GM12878 (cell line): Measurements from ENCODE around the gene ZDHHC14. TPM values are rescaled to one million over a fixed set of nuclear protein-coding genes. Genes with fewer than 3 reads are reported as not detected.

Experiments used
- BCL3 ChIP-seq: IDR thresholded peaks from 2 replicates; pipeline ENCODE4 v1.6.1; 2011; ENCODE audit warnings: borderline replicate concordance, low read depth, mild to moderate bottlenecking, moderate library complexity, low read length; ENCODE audit not compliant: insufficient read depth, poor library complexity, severe bottlenecking
- BCLAF1 ChIP-seq: fragments of 450-650 bp; IDR thresholded peaks from 2 replicates; pipeline ENCODE4 v1.6.1; 2017; ENCODE audit warnings: antibody characterized with exemption, mild to moderate bottlenecking, moderate library complexity
- CHD2 ChIP-seq: IDR thresholded peaks from 2 replicates; pipeline ENCODE4 v1.6.1; 2011; ENCODE audit warnings: low read depth, low read length, improper control_type of control experiment, borderline replicate concordance
- DPF2 ChIP-seq: fragments of 450-650 bp; IDR thresholded peaks from 2 replicates; pipeline ENCODE4 v1.6.1; 2017; ENCODE audit warnings: mild to moderate bottlenecking
- IKZF1 ChIP-seq: fragments of 450-650 bp; conservative IDR thresholded peaks from 2 replicates; pipeline ENCODE4 v1.6.1; 2017; ENCODE audit warnings: antibody characterized with exemption, mild to moderate bottlenecking
- IRF5 ChIP-seq: fragments of 450-650 bp; IDR thresholded peaks from 2 replicates; pipeline ENCODE4 v1.6.1; 2017; ENCODE audit warnings: borderline replicate concordance
- MAX ChIP-seq: IDR thresholded peaks from 2 replicates; pipeline ENCODE4 v1.6.1; 2012; ENCODE audit warnings: low read depth, low read length, improper control_type of control experiment
- MEF2A ChIP-seq: IDR thresholded peaks from 2 replicates; pipeline ENCODE4 v1.6.1; 2011; ENCODE audit warnings: low read depth, mild to moderate bottlenecking, low read length, moderate library complexity; ENCODE audit not compliant: insufficient read depth
- MXI1 ChIP-seq: fragments of 150-350 bp; IDR thresholded peaks from 2 replicates; pipeline ENCODE4 v1.6.1; 2011; ENCODE audit warnings: low read depth, mild to moderate bottlenecking, inconsistent platforms, low read length, improper control_type of control experiment
- NFIC ChIP-seq: IDR thresholded peaks from 2 replicates; pipeline ENCODE4 v1.6.1; 2012; ENCODE audit warnings: low read depth, mild to moderate bottlenecking, inconsistent platforms, low read length, moderate library complexity
- NFYA ChIP-seq: IDR thresholded peaks from 2 replicates; pipeline ENCODE4 v1.6.1; 2011; ENCODE audit warnings: low read depth, mild to moderate bottlenecking, low read length, improper control_type of control experiment, borderline replicate concordance
- NFYB ChIP-seq: IDR thresholded peaks from 2 replicates; pipeline ENCODE4 v1.6.1; 2011; ENCODE audit warnings: low read depth, mild to moderate bottlenecking, low read length, improper control_type of control experiment, moderate library complexity; ENCODE audit not compliant: insufficient read depth
- NKRF ChIP-seq: fragments of 450-650 bp; conservative IDR thresholded peaks from 2 replicates; pipeline ENCODE4 v1.6.1; 2017; ENCODE audit warnings: mild to moderate bottlenecking, moderate library complexity
- SIN3A ChIP-seq: IDR thresholded peaks from 2 replicates; pipeline ENCODE4 v1.6.1; 2012; ENCODE audit warnings: low read depth, low read length, improper control_type of control experiment
- SPI1 ChIP-seq: IDR thresholded peaks from 2 replicates; pipeline ENCODE4 v1.6.1; 2011; ENCODE audit warnings: low read depth, mild to moderate bottlenecking, low read length, moderate library complexity, borderline replicate concordance; ENCODE audit not compliant: insufficient read depth
- STAT1 ChIP-seq: fragments of 450-650 bp; conservative IDR thresholded peaks from 2 replicates; pipeline ENCODE4 v1.6.1; 2014; ENCODE audit warnings: antibody characterized with exemption, mild to moderate bottlenecking
- TCF7 ChIP-seq: IDR thresholded peaks from 2 replicates; pipeline ENCODE4 v1.6.1; 2014; ENCODE audit warnings: antibody characterized with exemption, borderline replicate concordance
- ZNF592 ChIP-seq: fragments of 450-650 bp; IDR thresholded peaks from 2 replicates; pipeline ENCODE4 v1.6.1; 2017; ENCODE audit warnings: mild to moderate bottlenecking, moderate library complexity
- polyA plus RNA-seq, 11 experiments: library from polyadenylated mRNA; depleted of rRNA in 4 of 11; unstranded in 6 of 11; stranded (reverse) in 5 of 11; fragments of >200 nt; fragmentation: Nextera tagmentation in 4 of 11; fragmentation: Illumina TruSeq in 1 of 11; extraction: Ambion mirVana in 4 of 11; extraction: Trizol in 1 of 11; gene quantifications; 1 replicate in 1 of 11; 2 replicates in 10 of 11; pipeline versions ENCODE4 v1.2.1 to v1.2.3, GENCODE V29; 2011 to 2016; ENCODE audit warnings: inconsistent platforms in 2 of 11, missing spikeins in 2 of 11, low read depth in 1 of 11
- total RNA-seq, 4 experiments: library from RNA; depleted of rRNA in 3 of 4; stranded (reverse); fragments of >200 nt in 3 of 4; fragmentation: Illumina TruSeq in 1 of 4; extraction: Trizol in 1 of 4; gene quantifications; 2 replicates each; pipeline versions ENCODE4 v1.2.1 to v1.2.3, GENCODE V29; 2013 to 2021

The ZDHHC14 gene
- total and polyA plus RNA-seq, 10 of the 15 experiments (the other 5 are each of a cell fraction or from before 2014, with no cell fraction given), result 0.15 to 16.0 (median 0.76) TPM; not detected in 1

DNA sequence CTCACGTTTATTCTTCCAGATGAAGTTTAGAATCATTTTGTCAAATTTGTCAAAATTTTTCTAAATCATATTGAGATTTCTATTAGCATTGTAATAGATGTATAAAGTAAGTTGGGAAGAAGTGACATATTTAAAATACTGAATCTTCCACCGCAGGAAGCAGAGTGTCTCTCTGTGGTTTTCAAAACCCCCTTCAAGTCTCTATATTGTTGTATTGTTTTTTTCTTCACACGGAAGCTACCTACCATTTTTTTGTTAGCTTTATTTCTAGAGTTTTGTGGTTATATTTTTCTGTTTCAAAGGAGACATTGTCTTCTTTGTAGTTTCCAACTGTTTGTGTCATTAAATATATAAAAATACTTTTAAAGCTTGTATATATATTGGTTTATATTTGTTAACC lies 188.6 kb downstream of the ZDHHC14 start (continued):
- TF ChIP-seq ZNF592, result no peak
- TF ChIP-seq MEF2A, result peak; percentile 87
- TF ChIP-seq TCF7, result no peak
- no peak for TF ChIP-seq IRF5
- TF ChIP-seq STAT1, result no peak
- no peak for TF ChIP-seq SIN3A
- TF ChIP-seq NFIC, result peak; percentile 97
- no peak for TF ChIP-seq NKRF
- TF ChIP-seq BCLAF1, result no peak
- no peak for TF ChIP-seq SPI1
- no peak for TF ChIP-seq CHD2
- no peak for TF ChIP-seq DPF2
- no peak for TF ChIP-seq MXI1
- no peak for TF ChIP-seq NFYB
- TF ChIP-seq NFYA, result no peak
- no peak for TF ChIP-seq MAX
- TF ChIP-seq BCL3, result peak; percentile 58
- TF ChIP-seq IKZF1, result peak; percentile 47
